Measurements from ENCODE around the gene SEPTIN12. TPM values are rescaled to one million over a fixed set of nuclear protein-coding genes. Genes with fewer than 3 reads are reported as not detected.
A peak's percentile ranks its signal among the peaks of the same experiment; 100 is the strongest.

SEPTIN12 gene
- total RNA-seq, 6 donors from 2014 or later: not detected

- 1 to 2% methylated on average over 14 to 19 of the region's 59 CpGs for WGBS, 2 donors
- Histone ChIP-seq H3K9me3 (no peaks in the 10 kb centered on the region), H3K4me3 (peak overlapping the region; percentile 51 to 94 (median 90)), H3K4me1 (peaks cover 15 to 37% (median 26%) of the 10 kb centered on the region in 4 donors), H3K36me3 (peaks cover 0 to 44% (median 33%) of the 10 kb centered on the region in 4 donors), H3K27ac (peak overlapping the region; percentile 71 to 92 (median 82)), H3K27me3 (no peaks in the 10 kb centered on the region)
- DNase-seq: peak; percentile 93 to 99
- ATAC-seq (ENCODE audit: low FRiP score in 2 of 2): peak; percentile 94 to 98
- TF ChIP-seq EP300 (IDR thresholded peaks at IDR 0.05) (no peak), POLR2AphosphoS5 (IDR thresholded peaks at IDR 0.05) (no peak), POLR2A (IDR thresholded peaks at IDR 0.05) (peak in 1 of 4 donors; percentile 30), CTCF (IDR thresholded peaks at IDR 0.05) (peak in 4 of 6 experiments; percentile 18 to 72 (median 67))
Measured at GRCh38 chr16:4802659-4803287, 14.6 kb upstream of the SEPTIN12 start.

DNA sequence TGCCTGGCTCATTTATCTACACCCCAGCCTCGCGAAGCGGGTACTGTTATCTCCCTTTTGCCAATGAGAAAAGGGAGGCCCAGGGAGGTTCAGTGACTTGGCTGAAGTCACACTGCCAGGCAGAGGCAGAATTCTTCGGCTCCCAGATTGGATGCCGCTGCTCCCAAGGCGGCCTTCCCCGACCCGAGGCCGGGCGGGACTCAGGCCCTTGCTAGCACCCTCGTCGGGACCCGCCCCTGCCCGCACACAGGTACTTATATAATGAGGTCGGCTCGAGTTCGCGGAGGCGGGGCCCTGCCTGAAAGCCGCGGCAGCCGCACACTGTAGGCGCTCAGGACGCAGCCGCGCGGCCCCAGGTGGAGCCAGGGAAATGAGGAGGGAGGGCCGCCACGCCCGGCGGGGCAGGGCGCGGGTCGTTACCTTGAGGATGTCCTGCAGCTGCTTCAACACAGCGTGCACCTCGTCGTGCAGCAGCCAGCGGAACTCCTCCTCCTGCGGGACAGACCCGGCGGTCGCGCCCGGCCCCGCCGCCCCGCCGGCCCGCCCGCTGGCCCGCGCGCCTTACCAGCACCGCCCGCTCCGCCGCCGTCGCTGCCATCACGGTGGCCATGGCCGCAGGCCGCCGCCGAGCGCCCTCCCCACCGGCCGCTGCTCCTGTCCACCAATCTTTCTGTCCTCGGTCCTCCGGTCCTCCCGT lies 14.0 kb upstream of the SEPTIN12 start, which contains the start of gene ROGDI:
TSS of gene ROGDI (minus strand) at position 672 of the 697 bp plus-strand sequence. CDS start at position 610, 62 bp downstream.
- Histone ChIP-seq H3K9me3 (no peaks in the 10 kb centered on the region), H3K27ac (peak within 1 kb of the TSS; percentile 76 to 92 (median 82)), H3K4me3 (peak within 1 kb of the TSS; percentile 51 to 94 (median 90)), H3K36me3 (peaks cover 0 to 44% (median 31%) of the 10 kb centered on the region in 4 donors), H3K4me1 (peaks cover 15 to 37% (median 26%) of the 10 kb centered on the region in 4 donors), H3K27me3 (no peaks in the 10 kb centered on the region)
- WGBS, 2 donors: 0 to 1% methylated on average over 3 to 40 of the region's 70 CpGs
- ATAC-seq (ENCODE audit: low FRiP score in 2 of 2) (peak; percentile 42 to 84), DNase-seq (peak; percentile 95 to 96)
- TF ChIP-seq CTCF (IDR thresholded peaks at IDR 0.05) (no peak), POLR2AphosphoS5 (IDR thresholded peaks at IDR 0.05) (peak in 1 of 2 donors; percentile 30), POLR2A (IDR thresholded peaks at IDR 0.05) (peak in 1 of 4 donors; percentile 61)

GRCh38 chr16:4801051-4801961 lies 13.2 kb upstream of the SEPTIN12 start:
- no peak for DNase-seq
- peak overlapping the region in 3 of 4 donors; percentile 88 to 94 (median 92) for H3K4me3 ChIP-seq
- H3K9me3 ChIP-seq: no peaks in the 10 kb centered on the region
- no peaks in the 10 kb centered on the region for H3K27me3 ChIP-seq
- TF ChIP-seq POLR2AphosphoS5 (IDR thresholded peaks at IDR 0.05): no peak
- no peak for TF ChIP-seq CTCF (IDR thresholded peaks at IDR 0.05)
- peaks cover 15 to 37% (median 26%) of the 10 kb centered on the region in 4 donors for H3K4me1 ChIP-seq
- H3K36me3 ChIP-seq: peaks cover 0 to 42% (median 28%) of the 10 kb centered on the region in 4 donors
- WGBS, 2 donors: 50 to 54% methylated on average over 14 to 27 of the region's 29 CpGs
- no peak for ATAC-seq (ENCODE audit: low FRiP score in 2 of 2)
- peak overlapping the region; percentile 76 to 92 (median 82) for H3K27ac ChIP-seq

DNA sequence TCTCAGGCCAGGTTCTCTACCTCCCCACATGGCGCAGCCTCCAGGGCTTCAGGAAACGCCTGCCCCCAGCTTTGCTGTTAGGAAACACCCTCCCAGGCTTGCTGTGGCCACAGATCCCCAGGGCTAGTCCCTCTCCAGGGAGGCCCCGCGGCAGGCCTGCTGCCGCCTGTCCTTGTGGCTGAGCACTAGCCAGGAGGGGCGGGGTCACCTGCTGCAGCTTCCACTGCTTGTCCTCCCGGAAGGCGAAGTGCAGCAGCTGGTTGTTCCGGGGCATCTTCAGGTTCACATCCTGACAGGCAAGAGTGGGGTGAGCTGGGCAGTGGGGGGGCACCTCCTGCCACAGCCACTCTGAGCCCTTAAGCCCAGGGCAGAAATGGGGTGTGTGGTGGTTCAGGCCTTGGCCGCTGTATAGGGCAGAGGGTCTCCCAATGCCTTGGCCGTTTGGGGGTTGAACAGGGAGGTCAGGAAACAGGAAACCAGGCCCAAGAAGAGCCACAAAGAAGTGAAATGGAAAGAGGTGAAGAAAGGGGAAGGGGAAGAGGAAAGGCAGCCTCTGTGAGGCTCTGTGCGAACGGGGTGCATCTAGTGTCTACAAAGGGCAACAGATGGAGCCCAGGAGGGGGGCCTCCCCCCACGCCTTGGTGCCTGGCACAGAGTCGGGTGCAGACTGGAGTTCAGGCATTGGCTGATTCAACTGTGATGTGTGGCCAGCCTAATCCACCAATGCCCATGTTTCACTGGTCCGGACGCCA lies 12.3 kb upstream of the SEPTIN12 start:
- H3K4me3 ChIP-seq: peak overlapping the region in 1 of 4 donors; percentile 88
- peaks cover 0 to 34% (median 22%) of the 10 kb centered on the region in 4 donors for H3K36me3 ChIP-seq
- H3K27me3 ChIP-seq: no peaks in the 10 kb centered on the region
- H3K27ac ChIP-seq: peak overlapping the region in 2 of 4 donors; percentile 33 to 46
- ATAC-seq (ENCODE audit: low FRiP score in 2 of 2) (no peak), DNase-seq (peak in 1 of 2 donors; percentile 77)
- H3K4me1 ChIP-seq: peaks cover 15 to 37% (median 26%) of the 10 kb centered on the region in 4 donors
- peak in 1 of 4 donors; percentile 8 for TF ChIP-seq POLR2A (IDR thresholded peaks at IDR 0.05)
- no peak for TF ChIP-seq CTCF (IDR thresholded peaks at IDR 0.05)
- WGBS, 2 donors: 53 to 75% methylated on average over 8 to 13 of the region's 17 CpGs
- H3K9me3 ChIP-seq: no peaks in the 10 kb centered on the region

All from upper lobe of left lung (tissue), 6 donors.